Ascending aorta (tissue), 2 donors: ENCODE results near the gene ABI3BP. TPM values are rescaled to one million over a fixed set of nuclear protein-coding genes. Genes with fewer than 3 reads are reported as not detected.

ENCODE experiments used
- DNase-seq, 2 donors: peaks; one replicate each; pipeline ENCODE4 v3.0.0-alpha.2; 2019; ENCODE audit warnings: low spot score in 2 of 2
- H3K27ac ChIP-seq, 2 donors: fragments of 200-600 bp; sonication (generic); one replicate each; pipeline ENCODE4 v1.5.1; 2016 to 2017; ENCODE audit warnings: mild to moderate bottlenecking in 1 of 2
- H3K27me3 ChIP-seq: fragments of 200-600 bp; sonication (generic); one replicate; pipeline ENCODE4 v1.5.1; 2017
- H3K36me3 ChIP-seq, 2 donors: fragments of 200-600 bp; sonication (generic); one replicate each; pipeline ENCODE4 v1.5.1; 2016
- H3K4me1 ChIP-seq, 2 donors: fragments of 200-600 bp; sonication (generic); one replicate each; pipeline ENCODE4 v1.5.1; 2016 to 2017; ENCODE audit warnings: mild to moderate bottlenecking in 1 of 2
- H3K4me3 ChIP-seq, 2 donors: fragments of 200-600 bp; sonication (generic); one replicate each; pipeline ENCODE4 v1.5.1; 2016 to 2017; ENCODE audit warnings: mild to moderate bottlenecking in 1 of 2
- H3K9me3 ChIP-seq, 2 donors: fragments of 200-600 bp; sonication (generic); one replicate each; pipeline ENCODE4 v1.5.1; 2016
- CTCF ChIP-seq, 3 experiments: fragments of 200-600 bp in 2 of 3; fragments of 450-650 bp in 1 of 3; sonication (generic) in 2 of 3; IDR thresholded peaks; one replicate each; pipeline ENCODE4 v1.5.1; 2016 to 2019; ENCODE audit warnings: antibody characterized with exemption in 3 of 3, mild to moderate bottlenecking in 1 of 3, moderate library complexity in 1 of 3
- intact Hi-C: fragments of 100-400 bp; cut with DNase I; formaldehyde crosslinking; loops from one replicate; pipeline ENCODE4 v1.15.1; 2023
- total RNA-seq: library from RNA; depleted of rRNA; stranded (reverse); fragments of >200 nt; gene quantifications from one replicate; pipeline ENCODE4 v1.1.0, GENCODE V29; 2016

Gene ABI3BP
- total RNA-seq, 1 donor from 2014 or later = 54.2 TPM

GRCh38 chr3:100815583-100815982 is 177.6 kb downstream of the ABI3BP start:
- Histone ChIP-seq H3K4me3 (no peak overlapping the region), H3K4me1 (no peaks in the 10 kb centered on the region), H3K27me3 (no peaks in the 10 kb centered on the region), H3K36me3 (no peaks in the 10 kb centered on the region), H3K9me3 (no peaks in the 10 kb centered on the region), H3K27ac (no peak overlapping the region)
- DNase-seq = no peak
- TF ChIP-seq CTCF (IDR thresholded peaks at IDR 0.05) = no peak
- intact Hi-C loops = no loop called here

DNA sequence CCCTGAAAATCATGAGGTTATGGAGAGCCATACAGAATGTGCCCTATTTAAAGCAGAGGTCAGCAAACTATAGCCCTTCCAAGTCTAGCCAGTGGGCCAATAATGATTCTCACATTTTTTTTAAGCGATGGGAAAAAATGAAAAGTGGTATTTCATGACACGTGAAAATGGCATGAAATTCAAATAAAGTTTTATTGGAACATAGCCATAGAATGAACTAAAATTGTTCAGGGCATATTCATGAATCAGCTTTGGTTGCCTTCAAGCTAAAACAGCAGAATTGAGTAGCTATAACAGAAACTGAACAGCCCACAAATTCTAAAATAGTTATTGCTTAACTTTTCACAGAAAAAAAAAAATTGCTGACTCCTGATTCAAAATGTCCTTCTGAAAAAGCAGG is 179.4 kb downstream of the ABI3BP start:
- no peaks in the 10 kb centered on the region for H3K27me3 ChIP-seq
- H3K4me1 ChIP-seq = no peaks in the 10 kb centered on the region
- H3K9me3 ChIP-seq = no peaks in the 10 kb centered on the region
- TF ChIP-seq CTCF (IDR thresholded peaks at IDR 0.05) = no peak
- H3K4me3 ChIP-seq = no peak overlapping the region
- no peak overlapping the region for H3K27ac ChIP-seq
- no peak for DNase-seq
- intact Hi-C loops = no loop called here
- H3K36me3 ChIP-seq = no peaks in the 10 kb centered on the region

DNA sequence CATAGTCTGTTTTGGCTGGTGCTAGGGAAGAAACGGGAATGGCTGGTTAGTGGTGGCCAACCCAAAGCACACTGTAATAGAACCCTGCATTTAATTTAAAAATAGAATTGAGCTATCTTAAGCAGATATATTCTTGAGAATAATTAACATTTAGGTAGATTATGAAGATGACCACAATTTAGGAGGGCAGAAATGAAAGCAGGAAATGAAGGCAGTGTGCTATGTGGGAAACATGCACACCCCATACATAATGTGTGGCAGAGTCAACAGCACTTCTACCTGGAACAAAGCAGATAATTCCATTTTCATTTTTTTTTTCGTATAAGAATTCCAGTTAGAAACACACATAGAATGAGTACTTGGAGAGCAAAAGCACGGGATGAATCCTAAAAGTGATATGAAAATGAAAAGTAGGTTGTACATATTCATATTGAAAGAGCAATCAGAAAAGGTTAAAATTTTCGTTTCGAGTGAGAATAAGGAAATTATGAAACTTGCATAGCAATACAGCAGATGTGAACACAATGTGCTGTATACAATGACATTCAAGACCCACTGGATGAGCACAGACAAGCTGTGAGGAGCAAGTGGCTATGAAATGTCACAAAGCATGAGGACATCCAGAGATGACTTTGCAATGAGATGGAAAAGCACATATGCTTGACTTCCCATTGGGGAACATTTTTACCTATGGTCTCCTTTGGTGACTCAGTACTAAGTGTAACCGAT is 181.3 kb downstream of the ABI3BP start:
- TF ChIP-seq CTCF (IDR thresholded peaks at IDR 0.05) = no peak
- H3K4me3 ChIP-seq = no peak overlapping the region
- H3K4me1 ChIP-seq = no peaks in the 10 kb centered on the region
- no peaks in the 10 kb centered on the region for H3K9me3 ChIP-seq
- DNase-seq = no peak
- no peak overlapping the region for H3K27ac ChIP-seq
- no peaks in the 10 kb centered on the region for H3K27me3 ChIP-seq
- H3K36me3 ChIP-seq = no peaks in the 10 kb centered on the region
- intact Hi-C loops = no loop called here

DNA sequence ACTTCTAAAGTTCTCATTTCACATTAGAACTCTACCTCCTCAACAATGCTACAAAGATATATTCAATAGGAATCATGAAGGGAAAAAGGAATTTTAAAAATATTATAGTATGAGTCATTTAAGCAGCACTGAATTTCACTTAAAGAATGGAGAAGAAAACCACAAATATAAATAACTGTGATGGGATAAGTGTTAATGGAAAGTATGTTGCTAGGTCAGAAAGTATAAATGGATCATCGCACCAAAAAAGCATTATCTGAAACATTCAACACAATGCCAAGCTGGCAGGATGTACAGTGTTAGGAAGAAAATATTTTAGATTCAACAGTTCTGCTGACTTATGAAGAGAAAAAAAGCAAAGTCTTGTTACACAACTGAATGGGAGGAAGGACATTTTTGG is 182.6 kb downstream of the ABI3BP start:
- no peaks in the 10 kb centered on the region for H3K36me3 ChIP-seq
- DNase-seq = no peak
- H3K4me3 ChIP-seq = no peak overlapping the region
- no peaks in the 10 kb centered on the region for H3K27me3 ChIP-seq
- no peaks in the 10 kb centered on the region for H3K9me3 ChIP-seq
- intact Hi-C loops = no loop called here
- H3K27ac ChIP-seq = no peak overlapping the region
- H3K4me1 ChIP-seq = no peaks in the 10 kb centered on the region
- TF ChIP-seq CTCF (IDR thresholded peaks at IDR 0.05) = no peak

DNA sequence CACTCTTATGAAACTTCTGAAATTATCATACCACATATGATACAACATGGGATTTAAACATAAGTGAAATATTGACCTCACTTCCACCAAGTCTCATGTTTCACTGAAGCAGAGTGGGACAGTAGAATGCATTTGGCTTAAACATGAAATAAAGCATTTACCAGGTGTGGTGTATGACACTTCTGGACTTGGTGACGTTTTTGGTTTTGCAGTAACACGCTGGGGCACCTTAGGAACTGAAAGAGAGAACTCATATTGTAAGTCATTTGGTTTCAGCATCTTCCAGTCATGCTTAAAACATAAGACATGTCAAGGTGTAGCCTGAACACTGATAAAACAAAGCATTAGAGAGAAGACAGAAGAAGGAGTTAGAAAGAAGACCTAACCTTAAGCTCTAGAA is 188.6 kb downstream of the ABI3BP start:
- TF ChIP-seq CTCF (IDR thresholded peaks at IDR 0.05) = no peak
- H3K36me3 ChIP-seq = no peaks in the 10 kb centered on the region
- intact Hi-C loops = no loop called here
- H3K4me3 ChIP-seq = no peak overlapping the region
- no peaks in the 10 kb centered on the region for H3K27me3 ChIP-seq
- H3K4me1 ChIP-seq = no peaks in the 10 kb centered on the region
- no peak overlapping the region for H3K27ac ChIP-seq
- DNase-seq = no peak
- no peaks in the 10 kb centered on the region for H3K9me3 ChIP-seq

- no peak for TF ChIP-seq CTCF (IDR thresholded peaks at IDR 0.05)
- H3K4me3 ChIP-seq = no peak overlapping the region
- intact Hi-C loops = no loop called here
These were observed 189.5 kb downstream of the ABI3BP start for GRCh38 chr3:100803711-100804110.

More at GRCh38 chr3:100803711-100804110, 189.5 kb downstream of the ABI3BP start:
- no peak overlapping the region for H3K27ac ChIP-seq
- H3K9me3 ChIP-seq = no peaks in the 10 kb centered on the region
- DNase-seq = no peak
- H3K4me1 ChIP-seq = no peaks in the 10 kb centered on the region
- no peaks in the 10 kb centered on the region for H3K27me3 ChIP-seq
- H3K36me3 ChIP-seq = no peaks in the 10 kb centered on the region
